GM23248 (cell line): Measurements from ENCODE around the gene XIAP.

Experiments used
- EZH2 ChIP-seq: fragments of 200-600 bp; sonication (generic); IDR thresholded peaks from 2 replicates; pipeline ENCODE4 v1.6.1; 2018; ENCODE audit warnings: antibody characterized with exemption, mild to moderate bottlenecking; ENCODE audit not compliant: insufficient read depth, poor library complexity, severe bottlenecking
- EZH2phosphoT487 ChIP-seq: fragments of 200-600 bp; sonication (generic); IDR thresholded peaks from 2 replicates; pipeline ENCODE4 v1.6.1; 2018; ENCODE audit warnings: antibody characterized with exemption, moderate library complexity, mild to moderate bottlenecking, low read depth; ENCODE audit not compliant: insufficient read depth

- TF ChIP-seq EZH2 (no peak), EZH2phosphoT487 (no peak)
Measured at GRCh38 chrX:123962006-123962467, 102.2 kb downstream of the XIAP start.
